Astrocyte of the hippocampus (primary cell): ENCODE data around the gene DAP.

Experiments used
- DNase-seq: peaks from one replicate; pipeline ENCODE4 v3.0.0; 2011; ENCODE audit warnings: low read depth, low spot score

Gene DAP

DNA sequence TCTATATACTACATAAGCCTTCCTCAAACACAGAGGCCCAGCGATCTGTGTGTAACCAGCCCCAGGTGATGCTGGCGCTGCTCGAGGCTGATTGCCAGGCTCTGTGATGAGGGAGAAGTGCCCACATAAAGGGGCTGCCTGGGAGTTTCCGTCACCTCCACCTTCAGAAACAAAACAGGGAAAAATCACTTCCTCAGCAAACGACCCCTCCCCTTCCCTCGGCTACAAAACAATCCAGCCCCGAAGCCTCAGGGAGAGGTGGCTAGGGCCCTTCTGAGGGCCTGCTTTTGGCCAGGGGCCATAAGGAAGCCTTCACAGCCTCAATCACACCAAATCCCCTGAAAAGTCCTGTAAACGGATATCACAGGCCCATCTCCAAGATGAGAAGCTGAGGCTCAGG is 51.1 kb downstream of the DAP start:
- DNase-seq, result no peak

DNA sequence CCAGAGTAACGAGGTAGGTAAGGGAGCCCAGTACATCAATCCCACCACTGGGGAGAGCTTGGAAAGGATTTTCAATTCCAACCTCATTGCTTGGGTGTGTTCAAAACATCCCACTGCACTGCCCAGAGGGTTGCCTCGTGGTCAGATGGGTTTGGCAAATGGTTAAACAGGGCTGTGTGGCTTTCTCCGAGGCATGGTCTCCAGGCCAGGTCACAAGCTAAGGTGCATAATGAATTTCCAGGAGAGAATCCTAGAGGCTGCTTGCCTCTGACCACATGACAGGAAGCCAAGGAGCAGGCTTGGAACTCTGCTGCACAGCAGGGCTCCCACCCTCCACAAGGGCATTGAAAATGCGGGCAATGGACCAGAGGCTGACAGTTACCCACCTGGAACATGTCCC is 51.6 kb downstream of the DAP start:
- DNase-seq, result peak; percentile 28

DNA sequence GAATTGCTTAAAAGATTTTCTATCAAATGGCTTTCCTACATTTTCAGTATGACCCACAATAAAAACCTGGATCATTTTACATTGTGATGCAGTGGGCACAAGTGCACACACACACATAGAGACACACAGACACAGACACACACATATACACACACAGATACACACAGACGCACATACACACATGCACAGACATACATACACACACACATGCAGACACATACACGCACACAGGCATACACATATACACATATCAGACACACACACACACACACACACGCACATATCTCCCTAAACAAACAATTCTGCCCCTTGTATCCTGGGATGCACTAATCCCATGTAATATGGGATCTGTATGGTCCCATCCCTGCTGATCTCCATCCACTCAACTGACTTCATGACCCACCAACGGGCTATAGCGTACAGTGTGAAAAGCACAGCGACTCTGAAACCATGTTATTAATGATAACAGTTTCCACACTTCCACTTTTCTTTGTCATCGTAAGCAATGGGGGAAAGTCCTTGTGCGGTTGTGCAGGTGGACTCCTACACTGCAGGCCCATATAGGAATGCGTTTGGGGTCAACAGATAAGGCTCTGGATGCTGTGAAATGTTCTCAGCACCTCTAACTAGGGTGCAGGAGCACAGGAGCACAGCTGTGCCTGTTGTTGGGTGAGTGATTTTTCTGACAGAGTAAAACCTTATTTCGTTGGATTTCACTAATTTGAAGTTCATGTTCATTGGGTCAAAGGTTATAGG is 52.7 kb downstream of the DAP start:
- DNase-seq, result no peak

DNA sequence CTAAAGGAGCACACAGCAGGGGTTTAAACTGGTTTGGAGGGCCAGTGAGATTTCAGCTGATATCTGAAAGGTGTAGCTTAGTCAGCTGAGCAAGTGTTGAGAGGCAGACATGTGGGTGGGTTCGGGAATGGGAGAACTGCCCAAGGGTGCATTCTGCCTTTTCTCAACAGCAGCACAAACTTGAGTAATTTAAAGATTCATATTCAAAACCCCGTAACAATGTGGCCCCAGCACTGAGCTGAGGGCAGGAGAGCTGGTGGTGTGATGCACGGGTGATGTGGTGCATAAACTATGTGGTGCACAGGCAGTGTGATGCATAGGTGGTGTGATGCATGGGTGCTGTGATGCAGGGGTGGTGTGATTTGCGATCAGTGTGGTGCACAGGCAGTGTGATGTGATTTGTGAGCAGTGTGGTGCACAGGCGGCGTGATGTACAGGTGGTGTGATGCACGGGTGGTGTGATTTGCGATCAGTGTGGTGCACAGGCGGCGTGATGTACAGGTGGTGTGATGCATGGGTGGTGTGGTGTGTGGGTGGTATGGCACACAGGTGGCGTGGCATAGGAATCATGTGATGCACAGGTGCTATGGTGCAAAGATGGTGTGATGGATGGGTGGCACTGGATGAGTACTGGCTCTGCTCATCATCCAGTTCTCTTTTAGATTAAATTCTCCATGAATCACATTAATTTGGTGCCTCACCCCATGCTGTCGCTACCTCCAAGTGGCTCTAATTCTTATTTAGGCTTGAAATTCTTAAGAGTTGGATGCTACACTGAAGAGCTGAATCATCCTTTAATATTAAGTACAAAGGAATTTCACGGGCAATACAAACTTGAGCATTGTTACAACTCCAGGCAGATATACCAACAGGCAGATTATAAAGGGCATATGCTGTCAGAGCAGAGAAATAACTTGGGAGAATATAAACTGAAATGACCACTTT is 53.6 kb downstream of the DAP start:
- no peak for DNase-seq

DNA sequence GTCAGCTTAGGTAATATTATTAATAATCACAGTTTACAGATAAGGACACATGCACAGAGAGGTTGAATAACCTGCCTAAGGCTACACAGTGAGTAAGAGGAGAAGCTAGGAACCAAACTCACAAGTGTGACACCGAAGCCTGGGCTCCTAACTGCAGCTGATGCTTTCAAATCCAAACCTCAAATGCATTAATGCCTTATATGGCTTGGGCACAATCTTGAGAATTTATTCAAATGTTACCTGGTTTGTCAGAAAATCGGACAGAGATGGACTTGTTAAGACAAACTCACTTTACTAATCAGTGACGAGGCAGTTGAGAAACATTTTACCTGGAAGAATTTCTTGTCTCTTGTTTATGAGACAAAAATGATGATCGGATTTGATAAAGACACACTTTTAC is 54.7 kb downstream of the DAP start:
- no peak for DNase-seq

GRCh38 chr5:10705747-10706146 is 55.3 kb downstream of the DAP start:
- DNase-seq, result peak; percentile 69

DNA sequence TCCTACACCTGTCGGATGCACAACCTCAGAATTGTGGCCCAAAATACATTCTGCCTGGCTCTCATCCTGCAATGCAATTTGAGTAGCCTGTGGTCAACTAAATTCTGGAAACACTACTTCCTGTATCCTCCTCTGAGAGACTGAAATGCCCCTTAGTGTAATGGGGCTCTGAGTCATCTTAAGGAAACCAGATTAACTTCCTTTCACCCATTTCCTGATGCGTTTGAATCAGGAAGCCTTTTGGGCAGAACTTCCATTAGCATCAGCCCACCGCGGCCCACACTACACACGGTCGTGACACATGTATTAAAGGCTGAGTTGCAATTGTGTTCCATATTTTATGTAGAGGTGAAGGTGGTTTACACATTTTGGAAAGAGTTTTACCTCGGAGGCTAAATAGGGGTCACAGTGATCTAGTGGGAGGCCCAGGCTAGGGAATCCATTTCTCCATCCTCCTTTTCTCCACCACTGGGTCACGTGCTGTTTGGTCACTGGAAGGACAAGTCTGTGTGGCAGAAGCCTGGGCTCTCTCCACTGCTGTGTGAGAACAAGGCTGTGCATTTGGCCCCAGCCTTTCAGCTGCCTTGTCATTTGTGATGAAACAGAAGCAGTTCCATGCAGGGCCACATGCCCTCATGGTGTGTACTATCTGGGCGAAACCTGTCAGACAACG is 55.9 kb downstream of the DAP start:
- DNase-seq, result peak; percentile 46

DNA sequence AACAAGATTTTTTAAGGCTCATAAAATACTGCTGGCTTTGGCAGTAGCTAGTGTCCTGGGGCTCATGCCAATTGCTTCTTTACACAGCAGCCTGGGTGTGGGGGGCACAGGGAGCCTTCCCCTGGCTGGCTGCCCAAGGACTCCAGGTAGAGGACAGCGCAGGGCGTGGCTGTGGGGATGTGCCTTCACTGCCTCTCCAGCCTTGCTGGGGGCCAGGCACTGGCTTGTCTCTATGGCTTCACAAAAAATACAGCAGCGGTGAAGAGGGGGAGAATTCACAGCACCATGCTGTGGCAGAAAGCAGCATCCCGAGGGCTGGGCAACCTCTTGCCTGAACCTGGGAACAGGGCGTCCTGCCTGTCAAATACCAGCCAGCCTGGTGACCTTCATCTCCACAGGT is 57.4 kb downstream of the DAP start:
- no peak for DNase-seq

- peak; percentile 55 for DNase-seq
Measured at GRCh38 chr5:10702911-10703491, 58.0 kb downstream of the DAP start.

GRCh38 chr5:10702040-10702629 is 58.9 kb downstream of the DAP start:
- DNase-seq, result peak; percentile 97

DNA sequence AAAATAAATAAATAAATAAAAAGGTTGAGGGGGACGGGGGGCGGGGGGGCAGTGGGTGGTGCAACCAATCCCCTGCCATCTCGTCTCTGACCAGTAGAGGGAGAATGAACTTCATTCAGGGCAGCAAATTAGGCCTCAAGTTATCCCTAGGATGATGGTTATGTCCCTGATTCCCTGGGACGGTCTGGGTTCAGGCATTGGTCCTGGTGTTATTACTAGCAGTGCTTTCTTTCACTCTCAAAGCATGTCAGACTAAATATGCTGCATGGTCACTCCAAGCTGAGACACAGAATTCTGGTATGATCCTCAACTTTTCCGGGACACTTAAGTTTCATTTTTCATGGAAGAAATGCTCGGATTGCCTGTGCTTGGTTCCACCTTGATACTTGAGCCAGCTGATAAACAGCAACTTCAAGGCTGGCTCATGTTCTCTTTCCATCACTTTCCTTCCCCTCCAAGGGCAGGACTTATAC is 59.4 kb downstream of the DAP start:
- DNase-seq, result peak; percentile 77

- DNase-seq, result no peak
Measured at GRCh38 chr5:10700516-10700915, 60.5 kb downstream of the DAP start.

GRCh38 chr5:10699987-10700386 is 61.0 kb downstream of the DAP start:
- no peak for DNase-seq

GRCh38 chr5:10699281-10699874 is 61.7 kb downstream of the DAP start:
- DNase-seq, result no peak

DNA sequence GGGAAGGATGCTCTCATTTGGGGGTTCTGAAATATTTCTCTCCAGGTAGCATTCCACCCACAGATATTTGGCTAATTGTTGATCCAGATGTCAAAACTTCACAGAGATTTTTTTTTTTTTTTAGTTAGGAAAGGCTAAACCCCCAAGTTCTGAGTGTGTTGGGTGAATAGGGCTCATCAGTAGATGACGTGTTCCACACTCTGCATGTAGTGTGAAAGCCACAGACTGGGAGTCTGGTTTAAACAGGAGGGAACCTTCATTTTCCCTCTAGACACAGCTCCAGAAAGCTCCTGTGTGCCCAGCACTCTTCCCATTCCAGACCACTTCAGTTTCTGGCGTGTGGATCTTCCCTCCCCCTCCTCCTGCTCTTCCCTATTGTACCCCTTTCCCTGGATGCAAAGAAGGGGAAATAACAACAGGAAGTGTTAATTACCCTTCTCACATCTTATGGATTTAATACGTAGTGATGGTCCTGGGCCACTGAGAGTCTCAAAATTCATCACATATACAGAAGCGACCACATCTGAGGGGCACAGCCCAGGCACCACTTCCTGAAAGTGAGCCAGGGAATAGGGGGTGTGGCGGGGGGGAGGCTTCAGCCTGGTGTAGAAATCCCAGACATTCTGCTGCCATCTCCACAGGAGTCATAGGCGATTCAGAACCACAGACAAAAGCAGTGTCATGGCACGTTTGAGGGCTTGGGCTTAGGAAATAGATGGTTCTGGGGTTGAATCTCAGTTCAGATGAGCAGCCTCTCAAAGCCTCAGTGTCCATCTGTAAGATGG is 65.1 kb downstream of the DAP start:
- no peak for DNase-seq

GRCh38 chr5:10695055-10695649 is 65.9 kb downstream of the DAP start:
- DNase-seq, result peak; percentile 92

GRCh38 chr5:10691826-10692785 is 68.9 kb downstream of the DAP start:
- peak; percentile 78 for DNase-seq
